HCT116 (cell line): ENCODE measurements around the gene MMADHC. TPM values are rescaled to one million over a fixed set of nuclear protein-coding genes. Genes with fewer than 3 reads are reported as not detected.

Source experiments
- ATAC-seq: fragments of 200-7000 bp; cut with Tn5 transposase; 2 replicates; pipeline ENCODE4 v1.9.1; 2020; ENCODE audit warnings: mild to moderate bottlenecking, moderate library complexity
- BruUV-seq: library from RNA; stranded (reverse); fragments of 400-500 nt; replicated peaks from 2 replicates; lab custom pipeline; 2021; lab: Mats Ljungman, UMichigan
- CTCF ChIA-PET: fragments of 300-600 bp; sonication (Branson Sonifier 250); formaldehyde crosslinking; loops from one replicate; lab custom pipeline; 2021; ENCODE audit warnings: antibody characterized with exemption; lab: Charles Lee
- POLR2A ChIA-PET: fragments of 300-600, 350-600 bp; sonication (Branson Sonifier 250); formaldehyde crosslinking; loops from one replicate; lab custom pipeline; 2021; ENCODE audit warnings: antibody characterized with exemption; lab: Charles Lee
- RAD21 ChIA-PET, 2 experiments: fragments of 300-600 bp; sonication (Branson Sonifier 250); formaldehyde crosslinking; loops; one replicate each; lab custom pipeline; 2023; ENCODE audit warnings: low total read pairs in 2 of 2; ENCODE audit not compliant: uncharacterized antibody in 2 of 2, unreplicated experiment in 2 of 2, low non-redundant PET in 1 of 2; lab: Charles Lee
- DNase-seq: peaks from one replicate; pipeline ENCODE4 v3.0.0-alpha.2; 2010; ENCODE audit warnings: low read depth, low spot score
- H2AFZ ChIP-seq: fragments of 200-600 bp; shearing (Covaris generic), sonication (generic); 2 replicates; pipeline ENCODE4 v1.6.1; 2017; ENCODE audit warnings: low read depth, mixed run types, mixed read lengths, antibody characterized with exemption, low read length; ENCODE audit not compliant: poor library complexity, severe bottlenecking
- H3K27ac ChIP-seq: 2 replicates; pipeline ENCODE4 v1.5.1; 2012; ENCODE audit warnings: low read depth, low read length
- H3K27me3 ChIP-seq: fragments of 200-600 bp; sonication (generic); 2 replicates; pipeline ENCODE4 v1.6.1; 2016; ENCODE audit warnings: mixed run types, low read length, mixed read lengths; ENCODE audit not compliant: insufficient read depth
- H3K36me3 ChIP-seq, 2 experiments: fragments of 200-500 bp in 1 of 2; fragments of 200-600 bp in 1 of 2; sonication (Bioruptor generic) in 1 of 2; sonication (generic) in 1 of 2; 2 replicates each; pipeline versions ENCODE4 v1.5.1 to v1.6.1; 2014 to 2016; ENCODE audit warnings: low read length in 2 of 2, inconsistent platforms in 1 of 2, mixed read lengths in 1 of 2, mixed run types in 1 of 2; ENCODE audit not compliant: insufficient read depth in 2 of 2, control insufficient read depth in 1 of 2
- H3K4me1 ChIP-seq, 2 experiments: fragments of 200-600 bp in 1 of 2; sonication (generic) in 1 of 2; 2 replicates each; pipeline versions ENCODE4 v1.5.1 to v1.6.1; 2012 to 2017; ENCODE audit warnings: low read length in 2 of 2, inconsistent platforms in 1 of 2, mild to moderate bottlenecking in 1 of 2, mixed read lengths in 1 of 2, mixed run types in 1 of 2, moderate library complexity in 1 of 2; ENCODE audit not compliant: insufficient read depth in 2 of 2, control insufficient read depth in 1 of 2
- H3K4me2 ChIP-seq: fragments of 200-600 bp; sonication (generic); 2 replicates; pipeline ENCODE4 v1.6.1; 2017; ENCODE audit warnings: mixed run types, low read length, mixed read lengths
- H3K4me3 ChIP-seq, 2 experiments: fragments of 200-600 bp in 1 of 2; sonication (generic) in 1 of 2; replicated peaks in 1 of 2; 2 replicates each; pipeline ENCODE4 v1.5.1; 2011 to 2016; ENCODE audit warnings: low read length in 2 of 2, control low read depth in 1 of 2, low read depth in 1 of 2, mild to moderate bottlenecking in 1 of 2, mixed read lengths in 1 of 2, mixed run types in 1 of 2
- H3K79me2 ChIP-seq: fragments of 200-600 bp; sonication (generic); 2 replicates; pipeline ENCODE4 v1.6.1; 2017; ENCODE audit warnings: mild to moderate bottlenecking, mixed run types, low read length, moderate library complexity, mixed read lengths; ENCODE audit not compliant: insufficient read depth
- H3K9ac ChIP-seq: fragments of 200-600 bp; sonication (generic); 2 replicates; pipeline ENCODE4 v1.6.1; 2016; ENCODE audit warnings: low read length, mixed read lengths
- H3K9me2 ChIP-seq: fragments of 200-600 bp; sonication (generic), shearing (Covaris generic); 2 replicates; pipeline ENCODE4 v1.6.1; 2017; ENCODE audit warnings: mixed run types, mild to moderate bottlenecking, moderate library complexity; ENCODE audit not compliant: insufficient read depth
- H3K9me3 ChIP-seq, 2 experiments: fragments of 200-500 bp in 1 of 2; fragments of 200-600 bp in 1 of 2; sonication (Bioruptor generic) in 1 of 2; sonication (generic) in 1 of 2; 2 replicates each; pipeline ENCODE4 v1.6.1; 2014 to 2017; ENCODE audit warnings: low read length in 2 of 2, mixed read lengths in 2 of 2, inconsistent platforms in 1 of 2, low read depth in 1 of 2, mild to moderate bottlenecking in 1 of 2, mixed run types in 1 of 2, moderate library complexity in 1 of 2; ENCODE audit not compliant: control insufficient read depth in 1 of 2, insufficient read depth in 1 of 2
- H4K20me1 ChIP-seq: fragments of 200-600 bp; sonication (generic), shearing (Covaris generic); 2 replicates; pipeline ENCODE4 v1.6.1; 2017; ENCODE audit warnings: mixed run types, mild to moderate bottlenecking, moderate library complexity; ENCODE audit not compliant: insufficient read depth
- ATF3 ChIP-seq: IDR thresholded peaks from 2 replicates; pipeline ENCODE4 v1.6.1; 2012
- CBX3 ChIP-seq: IDR thresholded peaks from 2 replicates; pipeline ENCODE4 v1.6.1; 2012; ENCODE audit warnings: low read depth
- CTCF ChIP-seq, 3 experiments: fragments of 200-600 bp in 1 of 3; sonication (generic) in 1 of 3; IDR thresholded peaks in 2 of 3; conservative IDR thresholded peaks in 1 of 3; 2 replicates each; pipeline ENCODE4 v1.5.1; 2012 to 2017; ENCODE audit warnings: low read depth in 2 of 3, low read length in 2 of 3, antibody characterized with exemption in 1 of 3, borderline replicate concordance in 1 of 3, control low read depth in 1 of 3, mild to moderate bottlenecking in 1 of 3, mixed read lengths in 1 of 3, mixed run types in 1 of 3, moderate library complexity in 1 of 3; ENCODE audit not compliant: insufficient read depth in 1 of 3
- EGR1 ChIP-seq: IDR thresholded peaks from 2 replicates; pipeline ENCODE4 v1.6.1; 2012; ENCODE audit warnings: low read depth
- EZH2phosphoT487 ChIP-seq: fragments of 200-600 bp; IDR thresholded peaks from 2 replicates; pipeline ENCODE4 v1.6.1; 2018; ENCODE audit warnings: antibody characterized with exemption, borderline replicate concordance
- FOSL1 ChIP-seq: IDR thresholded peaks from 2 replicates; pipeline ENCODE4 v1.6.1; 2012; ENCODE audit warnings: low read depth
- JUND ChIP-seq: IDR thresholded peaks from 2 replicates; pipeline ENCODE4 v1.6.1; 2012
- MAX ChIP-seq: IDR thresholded peaks from 2 replicates; pipeline ENCODE4 v1.6.1; 2012
- POLR2A ChIP-seq: IDR thresholded peaks from 2 replicates; pipeline ENCODE4 v1.7.0; 2011; ENCODE audit warnings: borderline replicate concordance; ENCODE audit not compliant: insufficient read depth, insufficient read length; ENCODE audit errors: extremely low read depth
- POLR2AphosphoS5 ChIP-seq: IDR thresholded peaks from 2 replicates; pipeline ENCODE4 v1.6.1; 2011; ENCODE audit warnings: mild to moderate bottlenecking, low read depth, low read length, moderate library complexity
- RAD21 ChIP-seq: IDR thresholded peaks from 2 replicates; pipeline ENCODE4 v1.6.1; 2012; ENCODE audit warnings: low read depth, mild to moderate bottlenecking
- REST ChIP-seq: IDR thresholded peaks from 2 replicates; pipeline ENCODE4 v1.6.1; 2012; ENCODE audit warnings: low read depth
- SIN3A ChIP-seq: IDR thresholded peaks from 2 replicates; pipeline ENCODE4 v1.6.1; 2012; ENCODE audit warnings: low read depth
- SP1 ChIP-seq: IDR thresholded peaks from 2 replicates; pipeline ENCODE4 v1.6.1; 2012; ENCODE audit warnings: low read depth
- ZBTB33 ChIP-seq: IDR thresholded peaks from 2 replicates; pipeline ENCODE4 v1.6.1; 2011; ENCODE audit warnings: mild to moderate bottlenecking, low read length, moderate library complexity; ENCODE audit not compliant: insufficient replicate concordance; ENCODE audit errors: extremely low read depth
- ZFX ChIP-seq: fragments of 450-650 bp; IDR thresholded peaks from 2 replicates; pipeline ENCODE4 v1.6.1; 2017
- ZNF274 ChIP-seq: fragments of 200-500 bp; sonication (Bioruptor generic); IDR thresholded peaks from 2 replicates; pipeline ENCODE4 v1.6.1; 2014; ENCODE audit warnings: mild to moderate bottlenecking, low read depth, low read length, inconsistent platforms
- intact Hi-C: fragments of 100-400 bp; cut with micrococcal nuclease; formaldehyde crosslinking; loops from 2 replicates; pipeline ENCODE4 v1.10.0; 2022
- total RNA-seq: library from RNA; stranded (reverse); gene quantifications from one replicate; pipeline ENCODE4 v1.2.1, GENCODE V29; 2021; ENCODE audit not compliant: unreplicated experiment

MMADHC gene
- total RNA-seq, 1 experiment from 2014 or later: 135 TPM

- H3K27ac ChIP-seq: no peak overlapping the region
- no peak overlapping the region for H2AFZ ChIP-seq
- peak overlapping the region; percentile 2; the same call in 1 of the 2 replicates for H3K4me2 ChIP-seq
- H3K79me2 ChIP-seq: no peaks in the 10 kb centered on the region
- no peaks in the 10 kb centered on the region for H3K9me2 ChIP-seq
- CTCF ChIA-PET: interaction anchor here (1.7 to 1.8 kb wide), 2 partner anchors 1456 to 1644 kb away, joined by 10 to 13 read pairs; no protein-coding TSS in a partner anchor
- H4K20me1 ChIP-seq: no peaks in the 10 kb centered on the region
- no peaks in the 10 kb centered on the region for H3K9me3 ChIP-seq
- POLR2A ChIA-PET: no interaction called here
- peaks cover 0 to 10% of the 10 kb centered on the region in 2 experiments; a peak in 2 of 4 replicates for H3K4me1 ChIP-seq
- H3K27me3 ChIP-seq: no peaks in the 10 kb centered on the region
- peak; percentile 49; the same call in 1 of the 2 replicates for ATAC-seq
- TF ChIP-seq POLR2A: no peak
- TF ChIP-seq POLR2AphosphoS5: no peak
- TF ChIP-seq JUND: no peak
- TF ChIP-seq EGR1: no peak
- no peak for TF ChIP-seq EZH2phosphoT487
- peak; percentile 47 for TF ChIP-seq RAD21
- no peak for TF ChIP-seq SIN3A
- peak; percentile 23 to 70 (median 24); a peak in 3 of 6 replicates for TF ChIP-seq CTCF (IDR thresholded peaks at IDR 0.05 in 2 of 3, conservative IDR thresholded peaks at IDR 0.05 in 1 of 3; ENCODE audit: borderline replicate concordance in 1 of 3, insufficient read depth in 1 of 3, low read depth in 2 of 3, low read length in 2 of 3)
- no peak for TF ChIP-seq ZNF274
- no peak for TF ChIP-seq ATF3
- TF ChIP-seq SP1: no peak
- no peak for TF ChIP-seq ZBTB33
- no peak for TF ChIP-seq REST
- TF ChIP-seq ZFX: no peak
- no peak for TF ChIP-seq CBX3
- TF ChIP-seq FOSL1: no peak
- no peak for TF ChIP-seq MAX
- TF ChIP-seq, all 23 proteins: peak for 2
- Histone ChIP-seq H3K4me3 (no peak overlapping the region), H3K9ac (no peak overlapping the region), H3K36me3 (no peaks in the 10 kb centered on the region)
- no TSS peak for BruUV-seq
- RAD21 ChIA-PET: no interaction called here
- intact Hi-C loops: loop anchor here (10.0 kb wide), 1 partner anchor 1819 kb away; no protein-coding TSS in a partner anchor
- no peak for DNase-seq
These were observed 7.7 kb upstream of the MMADHC start for GRCh38 chr2:149595056-149595963.
